ENCODE measurements around the gene COL5A1. TPM values are rescaled to one million over a fixed set of nuclear protein-coding genes. Genes with fewer than 3 reads are reported as not detected.
"Not testable (repeated sequence)": the region's sequence is repeated elsewhere in the genome, so short reads cannot be mapped to it uniquely, and the experiment has no call there.

COL5A1 gene
- total RNA-seq, 1 experiment from 2014 or later: 131 TPM

GRCh38 chr9:134638502-134639090, 3.0 kb upstream of the COL5A1 start:
- DNase-seq (ENCODE audit: low read depth): no peak

- DNase-seq (ENCODE audit: low read depth): no peak
Observed at GRCh38 chr9:134639994-134640393, 1.6 kb upstream of the COL5A1 start.

- no peak for DNase-seq (ENCODE audit: low read depth)
Observed at GRCh38 chr9:134640506-134641172, 964 bp upstream of the COL5A1 start.

- DNase-seq (ENCODE audit: low read depth): peak; percentile 48
Observed at GRCh38 chr9:134641990-134642384, 384 bp downstream of the COL5A1 start.

- peak; percentile 83 for DNase-seq (ENCODE audit: low read depth)
Observed at GRCh38 chr9:134642385-134643181, 980 bp downstream of the COL5A1 start.

- peak; percentile 76 for DNase-seq (ENCODE audit: low read depth)
Observed at GRCh38 chr9:134643222-134643671, 1.6 kb downstream of the COL5A1 start.

GRCh38 chr9:134644401-134644724, 2.8 kb downstream of the COL5A1 start:
- DNase-seq (ENCODE audit: low read depth): not testable (repeated sequence)

- DNase-seq (ENCODE audit: low read depth): peak; percentile 97
Observed at GRCh38 chr9:134644725-134645606, 3.4 kb downstream of the COL5A1 start.

- DNase-seq (ENCODE audit: low read depth): no peak
Observed at GRCh38 chr9:134645607-134646365, 4.2 kb downstream of the COL5A1 start.

- no peak for DNase-seq (ENCODE audit: low read depth)
Observed at GRCh38 chr9:134647359-134648080, 5.9 kb downstream of the COL5A1 start.

- DNase-seq (ENCODE audit: low read depth): peak; percentile 78
Observed at GRCh38 chr9:134648701-134649530, 7.3 kb downstream of the COL5A1 start.

- DNase-seq (ENCODE audit: low read depth): no peak
Observed at GRCh38 chr9:134650431-134651190, 9.0 kb downstream of the COL5A1 start.

- no peak for DNase-seq (ENCODE audit: low read depth)
Observed at GRCh38 chr9:134651226-134651905, 9.8 kb downstream of the COL5A1 start.

GRCh38 chr9:134652291-134653225, 11.0 kb downstream of the COL5A1 start:
- DNase-seq (ENCODE audit: low read depth): no peak

- no peak for DNase-seq (ENCODE audit: low read depth)
Observed at GRCh38 chr9:134653259-134654009, 11.8 kb downstream of the COL5A1 start.

GRCh38 chr9:134655101-134655500, 13.5 kb downstream of the COL5A1 start:
- DNase-seq (ENCODE audit: low read depth): no peak

All from Daoy (cell line).